Breast epithelium (tissue), 3 donors: Measurements from ENCODE around the gene CTAG1B.

Experiments used
- POLR2A ChIP-seq: fragments of 450-650 bp; IDR thresholded peaks from one replicate; pipeline ENCODE4 v1.6.1; 2016; ENCODE audit warnings: antibody characterized with exemption, mild to moderate bottlenecking, moderate library complexity
- TF ChIP-seq, protein P1 (sequence below), 3 donors: fragments of 450-650 bp; IDR thresholded peaks; one replicate each; pipeline ENCODE4 v1.5.1; 2016 to 2017; ENCODE audit warnings: antibody characterized with exemption in 3 of 3, mild to moderate bottlenecking in 3 of 3, moderate library complexity in 3 of 3

DNA sequence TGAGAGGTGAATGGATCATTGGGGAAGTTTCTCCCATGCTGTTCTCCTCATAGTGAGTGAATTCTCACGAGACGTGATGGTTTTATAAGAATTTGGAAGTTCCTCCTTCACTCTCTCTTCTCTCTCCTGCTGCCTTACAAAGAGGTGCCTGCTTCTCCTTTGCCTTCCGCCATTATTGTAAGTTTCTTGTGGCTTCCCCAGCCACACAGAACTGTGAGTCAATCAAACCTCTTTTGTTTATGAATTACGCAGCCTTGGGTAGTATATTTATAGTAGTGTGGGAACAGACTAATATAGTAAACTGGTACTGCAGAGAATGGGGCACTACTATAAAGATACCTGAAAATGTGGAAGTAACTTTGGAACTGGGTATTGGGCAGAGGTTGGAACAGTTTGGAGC, 42.1 kb upstream of the CTAG1B start:
- no peak for TF ChIP-seq POLR2A
- TF ChIP-seq, protein P1, sequence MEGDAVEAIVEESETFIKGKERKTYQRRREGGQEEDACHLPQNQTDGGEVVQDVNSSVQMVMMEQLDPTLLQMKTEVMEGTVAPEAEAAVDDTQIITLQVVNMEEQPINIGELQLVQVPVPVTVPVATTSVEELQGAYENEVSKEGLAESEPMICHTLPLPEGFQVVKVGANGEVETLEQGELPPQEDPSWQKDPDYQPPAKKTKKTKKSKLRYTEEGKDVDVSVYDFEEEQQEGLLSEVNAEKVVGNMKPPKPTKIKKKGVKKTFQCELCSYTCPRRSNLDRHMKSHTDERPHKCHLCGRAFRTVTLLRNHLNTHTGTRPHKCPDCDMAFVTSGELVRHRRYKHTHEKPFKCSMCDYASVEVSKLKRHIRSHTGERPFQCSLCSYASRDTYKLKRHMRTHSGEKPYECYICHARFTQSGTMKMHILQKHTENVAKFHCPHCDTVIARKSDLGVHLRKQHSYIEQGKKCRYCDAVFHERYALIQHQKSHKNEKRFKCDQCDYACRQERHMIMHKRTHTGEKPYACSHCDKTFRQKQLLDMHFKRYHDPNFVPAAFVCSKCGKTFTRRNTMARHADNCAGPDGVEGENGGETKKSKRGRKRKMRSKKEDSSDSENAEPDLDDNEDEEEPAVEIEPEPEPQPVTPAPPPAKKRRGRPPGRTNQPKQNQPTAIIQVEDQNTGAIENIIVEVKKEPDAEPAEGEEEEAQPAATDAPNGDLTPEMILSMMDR (IDR thresholded peaks at IDR 0.05): no peak
